Stimulated activated CD4-positive, alpha-beta T cell treated with anti-CD3 and anti-CD28 coated beads, Interleukin-15, amount 100 ng/mL, for 48 hours (primary cell): ENCODE data around the gene DNAJB12.

ENCODE experiments used
- DNase-seq, 2 donors: peaks; one replicate each; pipeline ENCODE4 v3.0.0-alpha.2; 2020; ENCODE audit warnings: low read depth in 2 of 2

Gene DNAJB12

DNA sequence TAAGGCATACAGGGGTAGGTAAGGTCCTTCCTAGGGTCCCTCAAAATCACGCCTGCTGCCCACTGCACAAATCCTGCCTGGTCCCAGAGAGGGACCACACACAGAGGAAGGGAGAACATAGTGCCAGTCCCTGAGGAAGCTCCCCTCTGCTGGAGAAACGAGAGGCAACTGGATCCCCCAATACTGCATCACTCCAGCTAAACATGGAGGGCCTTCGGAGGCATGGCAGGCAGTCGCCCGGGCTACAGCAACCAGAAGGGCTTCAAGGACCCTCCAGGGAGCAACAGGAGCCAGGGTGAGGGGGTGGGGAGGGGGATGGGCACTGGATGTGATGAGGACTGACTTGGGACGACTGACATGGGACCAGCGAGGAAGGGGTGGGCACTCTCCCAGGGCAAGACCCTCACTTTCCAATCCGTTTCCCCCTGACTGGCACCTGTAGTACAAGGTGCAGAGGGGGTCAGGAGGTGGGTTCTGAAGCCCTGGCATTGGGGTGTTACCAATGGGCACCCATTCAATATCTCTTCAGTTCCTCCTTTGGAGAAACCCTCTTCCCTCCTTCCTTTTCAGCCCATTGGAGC lies 59.3 kb downstream of the DNAJB12 start:
- no peak for DNase-seq

DNA sequence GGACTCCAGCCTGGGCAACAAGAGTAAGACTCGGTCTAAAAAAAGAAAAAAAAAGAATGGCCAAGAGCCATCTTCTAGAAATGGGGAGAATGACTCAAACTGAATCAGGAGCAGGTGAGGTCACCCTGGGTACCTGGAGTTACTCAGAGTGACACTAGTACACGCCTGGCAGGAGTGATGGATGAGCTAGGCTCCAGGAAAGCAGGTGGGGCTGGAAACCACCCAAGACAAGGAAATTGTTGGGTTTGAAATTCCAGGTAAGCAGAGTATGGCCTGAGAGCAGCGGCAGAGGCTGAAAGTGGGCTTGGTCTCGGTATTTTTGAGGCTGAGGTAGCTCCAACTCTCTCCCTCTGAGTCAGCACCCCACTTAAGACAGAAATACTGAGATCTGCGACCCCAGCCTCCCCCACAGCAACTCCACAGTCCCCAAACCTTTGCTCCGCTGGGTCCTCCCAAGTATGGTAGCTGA lies 62.5 kb downstream of the DNAJB12 start:
- peak; percentile 65 to 70 for DNase-seq

DNA sequence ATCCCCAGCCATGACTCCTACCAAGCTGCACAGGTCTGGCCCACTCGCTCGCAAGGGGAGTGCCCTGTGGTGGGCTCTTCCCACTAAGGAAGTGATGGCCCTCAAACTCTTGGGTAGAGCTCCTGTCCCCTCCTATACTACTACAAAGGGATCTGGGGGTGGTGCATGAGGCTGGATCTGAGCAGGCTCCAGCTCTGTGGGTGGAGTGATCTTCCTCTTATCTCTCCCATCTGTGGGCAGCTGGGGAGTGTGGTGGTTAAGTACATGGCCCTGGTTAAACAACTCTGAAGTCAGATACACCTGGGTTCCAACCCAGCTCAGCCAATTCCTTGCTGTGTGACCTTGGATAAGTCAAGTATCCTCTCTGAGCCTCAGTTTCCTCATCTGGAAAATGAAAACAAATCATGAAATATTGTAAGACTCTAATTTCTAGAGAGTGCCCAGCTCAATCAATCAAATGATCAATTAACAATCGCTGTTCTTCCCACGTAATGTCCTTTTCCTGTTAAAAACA lies 63.6 kb downstream of the DNAJB12 start:
- no peak for DNase-seq

DNA sequence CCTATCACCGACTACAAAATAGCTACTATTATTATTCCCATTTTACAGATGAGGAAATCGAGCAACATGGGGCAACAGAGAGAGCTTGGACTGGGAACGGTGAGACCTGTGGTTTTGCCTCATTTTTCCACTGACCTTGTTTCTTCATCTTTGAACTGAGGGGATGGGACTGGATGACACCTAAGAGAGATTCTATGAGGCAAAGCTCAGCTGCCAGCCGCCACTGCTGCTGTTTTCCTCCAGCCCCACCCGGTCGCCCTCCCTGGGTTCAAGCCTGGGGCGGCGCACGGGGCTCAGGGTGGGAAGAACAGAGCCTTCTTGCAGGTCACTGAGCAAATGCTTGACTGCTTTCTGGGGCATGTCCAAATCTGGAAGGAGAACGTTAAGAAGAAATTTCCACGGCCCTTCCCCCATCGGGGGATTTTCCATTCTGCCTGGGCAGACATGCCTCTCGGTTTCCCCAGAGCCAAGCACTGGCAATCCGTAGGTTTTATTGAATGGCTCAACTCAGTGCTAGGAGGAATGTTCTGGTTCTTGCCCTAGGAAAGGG lies 68.7 kb downstream of the DNAJB12 start:
- no peak for DNase-seq

DNA sequence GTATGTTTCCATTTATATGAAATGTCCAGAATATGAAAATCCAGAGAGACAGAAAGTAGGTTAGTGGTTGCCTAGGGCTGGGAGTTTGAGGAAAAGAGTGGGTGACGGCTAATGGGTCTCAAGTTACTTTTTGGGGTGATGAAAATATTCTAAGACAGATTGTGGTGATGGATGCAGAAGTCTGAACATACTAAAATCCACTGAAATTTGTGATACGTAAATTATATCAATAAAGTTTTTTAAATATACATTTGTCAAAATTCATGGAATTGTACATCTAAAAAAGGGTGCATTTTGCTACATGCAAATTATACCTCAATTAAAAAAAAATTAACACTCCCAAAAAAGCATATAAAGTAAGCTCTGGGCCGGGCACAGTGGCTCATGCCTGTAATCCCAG lies 71.6 kb downstream of the DNAJB12 start:
- no peak for DNase-seq
